Measurements from ENCODE around the gene CCDC134.

- TF ChIP-seq ATF6 (CRISPR knock-in tag; conservative IDR thresholded peaks at IDR 0.05) (no peak), ZNF674 (CRISPR knock-in tag; IDR thresholded peaks at IDR 0.05; ENCODE audit: low read depth) (no peak), CREM (IDR thresholded peaks at IDR 0.05) (no peak), CREM (CRISPR knock-in tag; IDR thresholded peaks at IDR 0.05) (no peak), FLYWCH1 (CRISPR knock-in tag; IDR thresholded peaks at IDR 0.05) (no peak), CTCF (CRISPR knock-in tag; IDR thresholded peaks at IDR 0.05) (no peak), ZFAT (CRISPR knock-in tag; conservative IDR thresholded peaks at IDR 0.05) (no peak), SKIL (CRISPR knock-in tag; IDR thresholded peaks at IDR 0.05; ENCODE audit: borderline replicate concordance) (no peak), SALL2 (CRISPR knock-in tag; IDR thresholded peaks at IDR 0.05) (no peak), ZNF766 (CRISPR knock-in tag; IDR thresholded peaks at IDR 0.05; ENCODE audit: borderline replicate concordance) (no peak), TBP (CRISPR knock-in tag; IDR thresholded peaks at IDR 0.05) (no peak), REPIN1 (CRISPR knock-in tag; IDR thresholded peaks at IDR 0.05; ENCODE audit: borderline replicate concordance, low read depth) (no peak)
Observed at GRCh38 chr22:41787331-41787730, 13.1 kb upstream of the CCDC134 start.
